Sigmoid colon (tissue), 7 donors: ENCODE data around the gene CLEC2L. TPM values are rescaled to one million over a fixed set of nuclear protein-coding genes. Genes with fewer than 3 reads are reported as not detected.

Experiments used
- DNase-seq: peaks from one replicate; pipeline ENCODE4 v3.0.0-alpha.2; 2019
- H3K27ac ChIP-seq, 4 donors: fragments of 200-600 bp; sonication (generic); one replicate each; pipeline ENCODE4 v1.5.1; 2016 to 2019; ENCODE audit warnings: mild to moderate bottlenecking in 1 of 4
- H3K27me3 ChIP-seq, 3 donors: fragments of 200-600 bp; sonication (generic); one replicate each; pipeline ENCODE4 v1.5.1; 2019; ENCODE audit warnings: mild to moderate bottlenecking in 1 of 3
- H3K36me3 ChIP-seq, 4 donors: fragments of 200-600 bp; sonication (generic); one replicate each; pipeline ENCODE4 v1.5.1; 2016 to 2019
- H3K4me1 ChIP-seq, 4 donors: fragments of 200-600 bp; sonication (generic); one replicate each; pipeline ENCODE4 v1.5.1; 2017 to 2019
- H3K4me3 ChIP-seq, 4 donors: fragments of 200-600 bp; sonication (generic); one replicate each; pipeline ENCODE4 v1.5.1; 2017 to 2019; ENCODE audit warnings: mild to moderate bottlenecking in 2 of 4, moderate library complexity in 1 of 4
- H3K9me3 ChIP-seq, 4 donors: fragments of 200-600 bp in 3 of 4; sonication (generic) in 3 of 4; one replicate each; pipeline versions ENCODE4 v1.5.1 to v1.6.1; 2013 to 2019
- CTCF ChIP-seq, 4 experiments: fragments of 450-650 bp in 3 of 4; fragments of 200-600 bp in 1 of 4; IDR thresholded peaks; one replicate each; pipeline ENCODE4 v1.5.1; 2016 to 2019; ENCODE audit warnings: antibody characterized with exemption in 4 of 4, mild to moderate bottlenecking in 3 of 4, moderate library complexity in 2 of 4
- EP300 ChIP-seq, 4 donors: sonication (generic); formaldehyde crosslinking; IDR thresholded peaks; one replicate each; pipeline ENCODE4 v1.6.1; 2017; ENCODE audit warnings: antibody characterized with exemption in 4 of 4
- POLR2A ChIP-seq, 2 donors: fragments of 450-650 bp; IDR thresholded peaks; one replicate each; pipeline ENCODE4 v1.6.1; 2016; ENCODE audit warnings: antibody characterized with exemption in 2 of 2, mild to moderate bottlenecking in 2 of 2, moderate library complexity in 2 of 2
- POLR2AphosphoS5 ChIP-seq, 4 donors: sonication (generic); formaldehyde crosslinking; IDR thresholded peaks; one replicate each; pipeline ENCODE4 v1.6.1; 2017; ENCODE audit warnings: antibody characterized with exemption in 4 of 4
- WGBS, 2 donors: extraction: QIAGEN DNeasy Blood & Tissue Kit; methylation state at CpG; one replicate each; pipeline ENCODE4 v1.1.7; 2013; 5-methylcytosine and 5-hydroxymethylcytosine counted together
- intact Hi-C: fragments of 100-400 bp; cut with DNase I; formaldehyde crosslinking; loops from one replicate; pipeline ENCODE4 v1.15.1; 2023
- polyA plus RNA-seq, 3 donors: library from polyadenylated mRNA; stranded (reverse); fragments of 200-250 nt; gene quantifications; one replicate each; pipeline ENCODE4 v1.2.3, GENCODE V29; 2013
- total RNA-seq, 4 donors: library from RNA; depleted of rRNA; stranded (reverse); fragments of >200 nt; gene quantifications; one replicate each; pipeline ENCODE4 v1.1.0, GENCODE V29; 2016
- donor health status: healthy with polysubstance abuse.
- donor health status: Bipolar disorder and iron deficiency.
- donor health status: healthy.

Gene CLEC2L
- total and polyA plus RNA-seq, 7 donors: 0.38 to 10.0 TPM; not detected in 5

DNA sequence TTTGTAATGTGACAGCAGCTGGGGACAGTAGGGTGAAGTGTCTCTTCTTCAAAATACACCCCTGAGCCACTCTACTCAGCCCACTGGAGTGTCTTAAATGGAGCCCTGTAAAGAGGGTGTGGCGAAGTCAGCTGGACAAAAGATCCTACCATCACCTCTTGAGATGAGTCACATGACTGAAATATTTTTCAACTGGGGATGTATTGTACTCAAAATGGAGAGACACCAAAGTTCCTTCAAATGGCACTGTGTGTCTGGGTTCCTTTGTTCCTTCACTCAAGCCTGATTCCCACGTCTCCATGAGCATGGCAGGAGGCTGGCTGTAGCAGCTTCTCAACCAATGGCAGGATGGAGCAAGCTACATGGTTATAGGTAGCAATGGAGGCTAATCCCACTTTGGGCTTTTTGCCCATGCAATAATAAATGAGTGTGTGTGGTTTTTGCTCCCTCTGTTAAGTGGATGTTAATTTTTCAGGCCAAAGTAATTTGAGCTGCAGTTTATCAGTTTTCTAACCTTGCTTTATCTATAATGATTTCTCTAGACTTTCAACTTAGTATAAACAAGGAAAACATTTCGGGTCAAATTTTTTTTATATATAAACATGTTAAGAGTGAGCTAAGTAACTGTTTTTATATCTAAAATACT lies 68.2 kb downstream of the CLEC2L start:
- WGBS, 2 donors: 92% methylated on average over 3 of the region's 3 CpGs

DNA sequence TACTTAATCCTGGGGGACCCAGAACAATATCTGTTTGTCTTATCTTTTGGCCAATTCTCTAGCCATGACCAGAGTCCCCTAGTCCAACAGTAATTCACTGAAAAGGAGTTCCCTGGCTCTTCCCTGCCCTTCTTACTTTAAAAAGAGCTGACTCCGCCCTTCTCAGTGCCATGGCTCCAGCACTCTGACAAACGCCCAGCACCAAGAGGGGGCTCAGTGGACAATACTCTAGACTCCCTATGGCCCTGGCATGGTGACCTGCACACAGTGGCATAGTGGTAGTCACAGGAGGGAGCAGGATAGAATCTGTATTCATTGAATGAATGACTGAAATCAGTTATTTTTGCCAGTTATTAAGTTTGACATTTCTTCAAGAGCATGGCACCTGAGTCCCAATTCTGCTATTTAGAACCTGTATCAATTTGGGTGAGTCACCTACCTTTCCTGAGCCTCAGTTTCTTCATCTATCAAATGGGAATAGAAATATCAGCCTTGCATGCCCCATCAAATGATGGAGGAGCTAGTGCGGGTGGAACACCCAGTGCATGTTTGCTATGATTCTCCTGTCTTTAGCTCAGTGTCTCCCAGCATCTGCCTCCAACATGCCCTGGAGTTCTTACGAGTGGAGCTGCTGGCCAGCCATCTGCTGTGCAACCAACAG lies 69.4 kb downstream of the CLEC2L start:
- peaks cover 0 to 83% (median 15%) of the 10 kb centered on the region in 4 donors for H3K36me3 ChIP-seq
- intact Hi-C loops: no loop called here
- H3K27me3 ChIP-seq: no peaks in the 10 kb centered on the region
- TF ChIP-seq POLR2A (IDR thresholded peaks at IDR 0.05) (no peak), CTCF (IDR thresholded peaks at IDR 0.05) (no peak), POLR2AphosphoS5 (IDR thresholded peaks at IDR 0.05) (no peak), EP300 (IDR thresholded peaks at IDR 0.05) (no peak)
- no peak overlapping the region for H3K27ac ChIP-seq
- no peaks in the 10 kb centered on the region for H3K9me3 ChIP-seq
- 93 to 94% methylated on average over 4 of the region's 4 CpGs for WGBS, 2 donors
- no peaks in the 10 kb centered on the region for H3K4me1 ChIP-seq
- no peak overlapping the region for H3K4me3 ChIP-seq
- no peak for DNase-seq

More for the DNA sequence above, 68.2 kb downstream of the CLEC2L start:
- TF ChIP-seq POLR2AphosphoS5 (IDR thresholded peaks at IDR 0.05) (no peak), POLR2A (IDR thresholded peaks at IDR 0.05) (no peak), CTCF (IDR thresholded peaks at IDR 0.05) (no peak)
- Histone ChIP-seq H3K4me3 (no peak overlapping the region), H3K27ac (no peak overlapping the region), H3K36me3 (peaks cover 0 to 71% (median 12%) of the 10 kb centered on the region in 4 donors), H3K27me3 (no peaks in the 10 kb centered on the region), H3K4me1 (no peaks in the 10 kb centered on the region), H3K9me3 (no peaks in the 10 kb centered on the region)
- intact Hi-C loops: no loop called here
- no peak for DNase-seq

GRCh38 chr7:139594090-139594489 lies 70.6 kb downstream of the CLEC2L start:
- intact Hi-C loops: no loop called here
- DNase-seq: no peak
- 63 to 83% methylated on average over 2 of the region's 2 CpGs for WGBS, 2 donors
- Histone ChIP-seq H3K27ac (no peak overlapping the region), H3K36me3 (peaks cover 0 to 88% (median 15%) of the 10 kb centered on the region in 4 donors), H3K27me3 (no peaks in the 10 kb centered on the region), H3K4me3 (no peak overlapping the region), H3K4me1 (no peaks in the 10 kb centered on the region), H3K9me3 (no peaks in the 10 kb centered on the region)
- TF ChIP-seq EP300 (IDR thresholded peaks at IDR 0.05) (no peak), POLR2A (IDR thresholded peaks at IDR 0.05) (no peak), POLR2AphosphoS5 (IDR thresholded peaks at IDR 0.05) (no peak), CTCF (IDR thresholded peaks at IDR 0.05) (no peak)

Other genes with a start within 250 kb of the CLEC2L start
- 10 to 100 TPM; 16.6 to 28.3 (median 23.4) TPM for gene FMC1, start 182.3 kb upstream of the CLEC2L start, total RNA-seq
- gene FMC1, start 182.3 kb upstream of the CLEC2L start, polyA plus RNA-seq: 10 to 100 TPM; 20.6 to 43.5 (median 31.2) TPM
- 10 to 100 TPM; 67.1 to 79.1 (median 74.5) TPM for gene LUC7L2, start 163.8 kb upstream of the CLEC2L start, total RNA-seq
- 10 to 100 TPM; 23.8 to 44.9 (median 24.6) TPM for gene LUC7L2, start 163.8 kb upstream of the CLEC2L start, polyA plus RNA-seq
- gene KLRG2, start 40.0 kb upstream of the CLEC2L start, total RNA-seq: under 1 TPM in 1 of 4 donors, not detected in 3; 0.28 TPM
- under 1 TPM in 1 of 3 donors, not detected in 2; 0.04 TPM for gene KLRG2, start 40.0 kb upstream of the CLEC2L start, polyA plus RNA-seq